ENCODE results near the gene ATG5.
"Not testable (repeated sequence)": the region's sequence is repeated elsewhere in the genome, so short reads cannot be mapped to it uniquely, and the experiment has no call there.

Gene ATG5

GRCh38 chr6:106257195-106257594, 68.4 kb downstream of the ATG5 start:
- no peak for DNase-seq (ENCODE audit: low spot score)

DNA sequence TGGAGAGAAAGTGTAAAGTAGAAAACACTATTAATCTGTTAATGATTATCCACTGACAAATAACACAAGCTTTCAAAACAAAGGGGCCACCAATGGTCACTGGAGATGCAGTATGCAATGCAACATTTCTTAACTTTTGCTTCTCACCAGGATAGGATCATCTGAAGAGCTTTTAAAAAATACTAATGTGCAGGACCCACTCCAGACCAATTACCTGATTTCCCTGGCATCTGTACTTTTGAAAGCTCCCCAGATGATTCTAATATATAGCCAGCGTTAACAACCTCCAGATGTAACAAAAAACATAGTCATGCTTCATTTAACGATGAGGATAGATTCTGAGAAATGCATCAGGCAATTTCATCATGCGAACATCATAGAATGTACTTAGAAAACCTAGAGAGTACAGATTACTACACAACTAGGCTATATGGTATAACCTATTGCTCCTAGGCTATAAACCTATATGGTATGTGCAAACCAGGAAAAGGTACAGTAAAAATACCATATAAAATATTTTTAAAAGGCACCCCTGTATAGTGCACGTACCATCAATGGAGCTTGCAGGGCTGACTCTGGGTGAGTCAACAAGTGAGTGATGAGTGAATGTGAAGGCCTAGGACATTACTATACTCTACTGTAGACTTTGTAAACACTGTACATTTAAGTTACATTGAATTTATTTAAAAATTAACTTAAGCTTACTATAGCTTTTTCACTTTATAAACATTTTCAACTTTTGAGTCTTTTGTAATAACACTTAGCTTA, 69.2 kb downstream of the ATG5 start:
- no peak for DNase-seq (ENCODE audit: low spot score)

- DNase-seq (ENCODE audit: low spot score), result no peak
Observed at GRCh38 chr6:106255306-106255705, 70.3 kb downstream of the ATG5 start.

GRCh38 chr6:106254636-106255035, 70.9 kb downstream of the ATG5 start:
- no peak for DNase-seq (ENCODE audit: low spot score)

- DNase-seq (ENCODE audit: low spot score), result no peak
Observed at GRCh38 chr6:106253731-106254130, 71.8 kb downstream of the ATG5 start.

- no peak for DNase-seq (ENCODE audit: low spot score)
Observed at GRCh38 chr6:106253172-106253571, 72.4 kb downstream of the ATG5 start.

DNA sequence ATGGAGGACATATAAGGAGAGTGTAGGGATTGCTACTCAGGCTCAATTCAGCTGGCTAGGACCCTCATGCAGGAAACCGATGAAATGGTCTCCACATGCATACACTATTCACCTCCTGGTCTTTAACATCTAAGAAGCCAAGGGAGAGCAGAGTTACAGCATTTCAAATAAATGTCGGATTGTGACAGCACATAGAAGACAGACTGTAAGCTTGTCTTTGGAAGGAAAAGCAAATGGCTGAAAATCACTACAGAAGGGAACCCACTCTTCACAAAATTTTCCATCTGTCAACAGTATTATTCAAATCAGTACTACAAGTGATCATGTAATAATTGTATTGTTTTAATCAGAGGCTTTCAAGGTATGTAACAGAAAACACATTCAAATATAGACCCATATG, 72.9 kb downstream of the ATG5 start:
- no peak for DNase-seq (ENCODE audit: low spot score)

GRCh38 chr6:106251531-106252255, 73.9 kb downstream of the ATG5 start:
- DNase-seq (ENCODE audit: low spot score), result not testable (repeated sequence)

- no peak for DNase-seq (ENCODE audit: low spot score)
Observed at GRCh38 chr6:106250953-106251352, 74.6 kb downstream of the ATG5 start.

GRCh38 chr6:106249658-106250057, 75.9 kb downstream of the ATG5 start:
- no peak for DNase-seq (ENCODE audit: low spot score)

GRCh38 chr6:106247733-106248132, 77.8 kb downstream of the ATG5 start:
- no peak for DNase-seq (ENCODE audit: low spot score)

DNA sequence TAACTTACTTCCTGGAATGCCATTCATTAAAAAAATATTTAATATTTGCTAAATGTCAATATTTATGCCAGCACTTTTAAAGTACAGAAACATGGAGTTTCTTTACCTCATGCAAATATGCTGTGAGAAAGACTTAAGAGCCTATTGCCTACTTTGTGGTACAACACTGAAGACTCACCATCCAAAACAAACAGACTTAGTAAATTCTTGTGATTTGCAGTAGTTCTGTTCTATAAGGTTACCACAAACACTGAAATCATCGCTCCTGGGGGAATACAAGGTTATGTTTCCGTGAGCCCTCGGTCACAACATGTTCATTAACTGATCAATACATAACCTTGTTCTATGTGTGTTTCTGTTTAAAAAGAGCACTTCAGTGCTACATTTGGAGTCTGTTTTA, 78.3 kb downstream of the ATG5 start:
- no peak for DNase-seq (ENCODE audit: low spot score)

- DNase-seq (ENCODE audit: low spot score), result no peak
Observed at GRCh38 chr6:106244931-106245330, 80.6 kb downstream of the ATG5 start.

DNA sequence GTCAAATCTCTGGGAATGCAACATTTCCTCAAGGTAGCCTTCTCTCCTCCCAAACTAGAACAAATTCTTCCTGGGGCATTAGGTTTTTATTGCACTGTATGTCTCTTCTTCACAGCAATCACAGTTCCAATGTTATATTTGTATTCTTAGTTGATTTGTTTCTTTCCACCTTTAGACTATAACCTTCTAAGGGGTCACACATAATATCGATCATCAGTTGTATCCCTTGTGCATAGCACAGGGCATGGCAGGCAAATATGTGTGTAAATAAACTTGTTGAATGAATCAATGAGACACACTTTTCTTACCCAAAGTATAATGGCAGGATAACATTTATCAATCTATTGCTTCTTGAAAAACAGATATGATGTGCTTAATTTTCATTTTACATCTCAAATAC, 81.0 kb downstream of the ATG5 start:
- no peak for DNase-seq (ENCODE audit: low spot score)

DNA sequence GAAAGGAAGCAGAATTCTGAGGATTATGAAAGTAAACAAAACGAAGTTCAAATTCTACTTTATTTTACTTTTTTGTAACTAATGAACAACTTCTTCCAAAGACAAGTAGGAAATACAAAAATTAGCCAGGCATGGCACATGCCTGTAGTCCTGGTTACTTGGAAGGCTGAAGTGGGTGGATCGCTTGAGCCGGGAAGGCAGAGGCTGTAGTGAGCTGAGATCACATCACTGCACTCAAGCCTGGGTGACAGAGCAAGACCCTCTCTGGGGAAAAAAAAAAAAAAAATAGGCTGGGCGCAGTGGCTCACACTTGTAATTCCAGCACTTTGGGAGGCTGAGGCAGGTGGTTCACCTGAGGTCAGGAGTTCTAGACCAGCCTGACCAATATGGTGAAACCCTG, 82.3 kb downstream of the ATG5 start:
- no peak for DNase-seq (ENCODE audit: low spot score)

GRCh38 chr6:106241498-106241897, 84.1 kb downstream of the ATG5 start:
- no peak for DNase-seq (ENCODE audit: low spot score)

GRCh38 chr6:106237286-106237685, 88.3 kb downstream of the ATG5 start:
- DNase-seq (ENCODE audit: low spot score), result no peak

- not testable (repeated sequence) for DNase-seq (ENCODE audit: low spot score)
Observed at GRCh38 chr6:106229876-106230445, 95.6 kb downstream of the ATG5 start.

- DNase-seq (ENCODE audit: low spot score), result no peak
Observed at GRCh38 chr6:106227612-106228507, 97.7 kb downstream of the ATG5 start.

GRCh38 chr6:106226676-106227075, 98.9 kb downstream of the ATG5 start:
- DNase-seq (ENCODE audit: low spot score), result no peak

DNA sequence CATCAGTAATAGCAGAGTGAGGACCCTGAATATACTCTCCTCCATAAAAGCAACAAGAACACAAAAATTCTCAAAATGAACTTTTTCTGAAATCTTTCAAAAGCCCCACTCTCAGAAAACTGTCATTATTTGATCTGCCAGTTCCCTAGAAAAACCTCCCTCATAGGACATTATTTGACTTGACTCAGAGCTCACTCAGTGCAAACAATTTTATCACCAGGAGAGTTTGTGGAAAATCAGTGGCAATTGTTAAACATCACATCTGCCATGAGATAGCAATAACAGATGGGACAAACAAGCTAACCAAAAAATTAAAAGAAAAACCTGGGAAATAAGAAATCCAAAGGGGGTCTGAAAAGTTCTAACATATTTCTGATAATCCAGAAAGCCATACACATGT, 100.0 kb downstream of the ATG5 start:
- peak; percentile 10 for DNase-seq (ENCODE audit: low spot score)

DNA sequence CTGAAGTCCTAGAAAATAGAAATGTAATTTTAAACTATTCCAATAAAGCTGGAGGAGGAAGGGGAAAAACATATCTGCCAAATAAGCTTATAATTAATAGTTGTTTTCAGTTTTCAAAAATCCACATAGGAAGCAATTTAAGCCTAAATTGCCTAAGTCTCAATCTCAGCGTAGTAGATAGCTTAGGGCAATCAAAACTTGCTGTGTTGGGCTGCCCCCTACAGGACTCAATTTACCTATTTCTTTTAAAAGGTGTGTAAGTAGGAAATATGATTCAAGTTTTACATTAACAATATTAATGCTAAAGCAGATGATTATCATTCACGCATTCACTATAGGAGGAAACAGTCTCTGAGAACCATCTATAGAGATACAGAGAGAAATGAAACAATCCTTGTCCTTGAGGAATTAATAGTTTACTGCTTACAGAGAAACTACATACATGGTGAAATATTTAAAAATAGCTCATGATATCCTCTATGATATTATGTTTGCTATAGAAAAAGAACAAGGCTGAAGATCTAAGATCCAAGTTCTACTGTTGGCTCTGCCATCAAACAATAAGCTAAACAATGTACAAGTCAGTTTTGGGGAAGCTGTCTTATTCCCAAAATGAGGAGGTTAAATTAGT, 102.1 kb downstream of the ATG5 start:
- peak; percentile 74 for DNase-seq (ENCODE audit: low spot score)
